ENCODE measurements around the gene KCNN1.

DNA sequence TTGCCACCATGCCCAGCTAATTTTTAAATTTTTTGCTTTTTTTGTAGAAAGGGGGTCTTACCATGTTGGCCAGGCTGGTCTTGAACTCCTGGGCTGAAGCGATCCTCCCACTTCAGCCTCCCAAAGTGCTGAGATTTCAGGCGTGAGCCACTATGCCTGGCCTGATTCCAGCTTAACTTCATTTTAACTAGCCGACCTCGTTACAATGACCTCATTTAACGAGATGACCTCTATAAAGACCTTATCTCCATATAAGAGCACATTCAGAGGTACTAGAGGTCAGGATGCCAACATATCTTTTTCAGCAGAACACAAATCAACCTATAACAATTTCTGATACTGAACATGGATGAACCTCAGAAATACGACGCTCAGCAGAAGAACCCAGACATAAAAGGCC is 10.6 kb downstream of the KCNN1 start:
- TF ChIP-seq, protein P1, sequence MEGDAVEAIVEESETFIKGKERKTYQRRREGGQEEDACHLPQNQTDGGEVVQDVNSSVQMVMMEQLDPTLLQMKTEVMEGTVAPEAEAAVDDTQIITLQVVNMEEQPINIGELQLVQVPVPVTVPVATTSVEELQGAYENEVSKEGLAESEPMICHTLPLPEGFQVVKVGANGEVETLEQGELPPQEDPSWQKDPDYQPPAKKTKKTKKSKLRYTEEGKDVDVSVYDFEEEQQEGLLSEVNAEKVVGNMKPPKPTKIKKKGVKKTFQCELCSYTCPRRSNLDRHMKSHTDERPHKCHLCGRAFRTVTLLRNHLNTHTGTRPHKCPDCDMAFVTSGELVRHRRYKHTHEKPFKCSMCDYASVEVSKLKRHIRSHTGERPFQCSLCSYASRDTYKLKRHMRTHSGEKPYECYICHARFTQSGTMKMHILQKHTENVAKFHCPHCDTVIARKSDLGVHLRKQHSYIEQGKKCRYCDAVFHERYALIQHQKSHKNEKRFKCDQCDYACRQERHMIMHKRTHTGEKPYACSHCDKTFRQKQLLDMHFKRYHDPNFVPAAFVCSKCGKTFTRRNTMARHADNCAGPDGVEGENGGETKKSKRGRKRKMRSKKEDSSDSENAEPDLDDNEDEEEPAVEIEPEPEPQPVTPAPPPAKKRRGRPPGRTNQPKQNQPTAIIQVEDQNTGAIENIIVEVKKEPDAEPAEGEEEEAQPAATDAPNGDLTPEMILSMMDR (IDR thresholded peaks at IDR 0.05) = no peak
- TF ChIP-seq POLR2A (IDR thresholded peaks at IDR 0.05) = no peak
